Neural progenitor cell (in vitro differentiated cells): Measurements from ENCODE around the gene FOXN3.

Experiments
- CTCF ChIP-seq: fragments of 200-600 bp; sonication (generic); IDR thresholded peaks from 2 replicates; pipeline ENCODE4 v1.5.1; 2017; ENCODE audit warnings: antibody characterized with exemption, mild to moderate bottlenecking
- EZH2 ChIP-seq: fragments of 200-600 bp; sonication (generic); IDR thresholded peaks from 2 replicates; pipeline ENCODE4 v1.6.1; 2017; ENCODE audit warnings: antibody characterized with exemption, mild to moderate bottlenecking, moderate library complexity
- EZH2phosphoT487 ChIP-seq: fragments of 200-600 bp; sonication (generic); IDR thresholded peaks from 2 replicates; pipeline ENCODE4 v1.6.1; 2017; ENCODE audit warnings: antibody characterized with exemption

DNA sequence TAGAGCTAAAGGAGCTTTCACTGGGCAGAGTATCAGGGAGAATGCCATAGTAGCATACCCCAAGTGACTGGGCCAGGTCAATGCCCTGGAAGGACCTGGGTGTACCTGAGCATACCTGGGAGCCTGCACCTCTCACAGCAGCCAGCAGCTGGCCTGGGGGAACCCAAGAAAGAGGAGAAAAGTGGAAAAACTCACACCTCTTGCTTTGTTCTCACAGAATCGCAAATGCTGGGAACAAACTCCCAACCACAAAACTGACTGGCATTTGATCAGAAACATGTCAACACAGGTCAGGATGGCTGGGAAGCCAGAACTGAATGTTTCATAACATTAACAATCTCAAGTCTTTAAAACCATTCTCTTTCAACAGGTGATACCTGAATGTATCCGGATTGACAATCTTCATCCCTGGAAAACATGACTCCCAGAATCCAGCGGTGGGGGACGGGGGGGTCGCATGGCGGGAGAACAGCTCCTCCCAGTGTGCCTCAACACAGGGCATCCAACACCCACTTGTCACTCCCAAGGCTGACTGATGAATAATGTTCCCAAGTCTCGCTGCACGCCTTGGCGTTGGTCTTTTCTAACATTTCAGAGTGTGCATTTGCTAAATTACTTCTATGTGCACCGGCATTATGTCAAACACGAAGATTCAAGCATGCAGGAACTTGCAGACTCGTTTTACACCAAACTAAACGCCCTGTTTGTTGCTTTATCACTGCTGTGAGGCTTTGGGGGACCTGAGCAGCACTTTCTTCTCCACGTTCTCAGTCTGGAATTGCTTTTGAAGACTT, 7.9 kb downstream of the FOXN3 start:
- TF ChIP-seq CTCF: no peak
- no peak for TF ChIP-seq EZH2
- TF ChIP-seq EZH2phosphoT487: no peak
